Measurements from ENCODE around the gene TMEM233.
A peak's percentile ranks its signal among the peaks of the same experiment; 100 is the strongest.
"Not testable (repeated sequence)": the region's sequence is repeated elsewhere in the genome, so short reads cannot be mapped to it uniquely, and the experiment has no call there.

The TMEM233 gene

GRCh38 chr12:119642986-119643385 lies 49.4 kb downstream of the TMEM233 start:
- H3K36me3 ChIP-seq: no peaks in the 10 kb centered on the region
- H3K9me3 ChIP-seq (replicated peaks in 1 of 11): peaks cover 0 to 9% (median 0%) of the 10 kb centered on the region in 11 experiments; a peak in 1 of 22 replicates
- H3K27ac ChIP-seq: no peak overlapping the region
- no peak for TF ChIP-seq Cebpa-rat (IDR thresholded peaks at IDR 0.05)
- H3K27me3 ChIP-seq: no peaks in the 10 kb centered on the region
- H3K4me3 ChIP-seq: no peak overlapping the region
- no peaks in the 10 kb centered on the region for H3K4me1 ChIP-seq
- H4K20me1 ChIP-seq: no peaks in the 10 kb centered on the region
- no peak overlapping the region for H3K9ac ChIP-seq
- no peak overlapping the region for H3K4me2 ChIP-seq

GRCh38 chr12:119644930-119645329 lies 51.4 kb downstream of the TMEM233 start:
- no peak overlapping the region for H3K9ac ChIP-seq
- no peaks in the 10 kb centered on the region for H3K36me3 ChIP-seq
- no peaks in the 10 kb centered on the region for H4K20me1 ChIP-seq
- H3K27ac ChIP-seq: no peak overlapping the region
- H3K4me2 ChIP-seq: no peak overlapping the region
- H3K9me3 ChIP-seq (replicated peaks in 1 of 11): peaks cover 0 to 9% (median 0%) of the 10 kb centered on the region in 11 experiments; a peak in 1 of 22 replicates
- TF ChIP-seq Cebpa-rat (IDR thresholded peaks at IDR 0.05): no peak
- no peaks in the 10 kb centered on the region for H3K4me1 ChIP-seq
- H3K4me3 ChIP-seq: no peak overlapping the region
- H3K27me3 ChIP-seq: no peaks in the 10 kb centered on the region

GRCh38 chr12:119645535-119646059 lies 52.0 kb downstream of the TMEM233 start:
- Histone ChIP-seq H4K20me1 (no peaks in the 10 kb centered on the region), H3K27ac (no peak overlapping the region), H3K9ac (no peak overlapping the region), H3K4me1 (no peaks in the 10 kb centered on the region), H3K4me3 (no peak overlapping the region), H3K27me3 (no peaks in the 10 kb centered on the region), H3K36me3 (no peaks in the 10 kb centered on the region), H3K4me2 (no peak overlapping the region), H3K9me3 (replicated peaks in 1 of 11) (peaks cover 0 to 9% (median 0%) of the 10 kb centered on the region in 11 experiments; a peak in 2 of 22 replicates)
- no peak for TF ChIP-seq Cebpa-rat (IDR thresholded peaks at IDR 0.05)

GRCh38 chr12:119649202-119649808 lies 55.7 kb downstream of the TMEM233 start:
- TF ChIP-seq Cebpa-rat (IDR thresholded peaks at IDR 0.05): no peak
- no peak overlapping the region for H3K27ac ChIP-seq

GRCh38 chr12:119652665-119653064 lies 59.1 kb downstream of the TMEM233 start:
- Histone ChIP-seq H3K4me3 (no peak overlapping the region), H3K27ac (no peak overlapping the region), H3K9me3 (replicated peaks in 1 of 11) (peaks cover 24 to 51% (median 39%) of the 10 kb centered on the region in 11 experiments), H3K9ac (no peak overlapping the region), H3K4me2 (no peak overlapping the region), H3K36me3 (no peaks in the 10 kb centered on the region), H4K20me1 (no peaks in the 10 kb centered on the region), H3K27me3 (no peaks in the 10 kb centered on the region), H3K4me1 (no peaks in the 10 kb centered on the region)
- TF ChIP-seq Cebpa-rat (IDR thresholded peaks at IDR 0.05): no peak

More at GRCh38 chr12:119649202-119649808, 55.7 kb downstream of the TMEM233 start:
- Histone ChIP-seq H4K20me1 (no peaks in the 10 kb centered on the region), H3K4me2 (no peak overlapping the region), H3K9ac (no peak overlapping the region), H3K36me3 (no peaks in the 10 kb centered on the region), H3K27me3 (no peaks in the 10 kb centered on the region), H3K4me1 (no peaks in the 10 kb centered on the region), H3K4me3 (no peak overlapping the region), H3K9me3 (replicated peaks in 1 of 11) (peaks cover 24 to 39% (median 31%) of the 10 kb centered on the region in 11 experiments)

GRCh38 chr12:119657001-119657400 lies 63.4 kb downstream of the TMEM233 start:
- peaks cover 21 to 36% (median 32%) of the 10 kb centered on the region in 11 experiments for H3K9me3 ChIP-seq (replicated peaks in 1 of 11)
- H4K20me1 ChIP-seq, H3K4me2 ChIP-seq, H3K9ac ChIP-seq, H3K27me3 ChIP-seq, H3K27ac ChIP-seq, H3K4me1 ChIP-seq, H3K36me3 ChIP-seq, H3K4me3 ChIP-seq: not testable (repeated sequence)

- H3K27me3 ChIP-seq, H3K36me3 ChIP-seq, H3K27ac ChIP-seq, H3K4me2 ChIP-seq, H3K9ac ChIP-seq, H3K4me3 ChIP-seq, H4K20me1 ChIP-seq, H3K4me1 ChIP-seq: not testable (repeated sequence)
- peaks cover 9 to 25% (median 20%) of the 10 kb centered on the region in 11 experiments for H3K9me3 ChIP-seq (replicated peaks in 1 of 11)
These were observed 64.6 kb downstream of the TMEM233 start for GRCh38 chr12:119658166-119658565.

GRCh38 chr12:119659289-119659897 lies 65.8 kb downstream of the TMEM233 start:
- no peak overlapping the region for H3K9ac ChIP-seq
- H3K36me3 ChIP-seq: no peaks in the 10 kb centered on the region
- H3K4me1 ChIP-seq: peaks cover 0 to 10% (median 0%) of the 10 kb centered on the region in 10 experiments; a peak in 8 of 20 replicates
- peaks cover 0 to 14% (median 8%) of the 10 kb centered on the region in 11 experiments; a peak in 14 of 22 replicates for H3K9me3 ChIP-seq (replicated peaks in 1 of 11)
- H3K4me2 ChIP-seq: peak overlapping the region in 3 of 11 experiments; percentile 9 to 50 (median 15); a peak in 2 of 22 replicates
- no peak overlapping the region for H3K4me3 ChIP-seq
- H4K20me1 ChIP-seq: no peaks in the 10 kb centered on the region
- H3K27ac ChIP-seq: no peak overlapping the region
- no peak for TF ChIP-seq Cebpa-rat (IDR thresholded peaks at IDR 0.05)
- no peaks in the 10 kb centered on the region for H3K27me3 ChIP-seq

- TF ChIP-seq Cebpa-rat (IDR thresholded peaks at IDR 0.05): no peak
- Histone ChIP-seq H3K27ac (no peak overlapping the region), H4K20me1 (no peaks in the 10 kb centered on the region), H3K4me1 (peaks cover under 1 to 10% (median 2%) of the 10 kb centered on the region in 10 experiments; a peak in 17 of 20 replicates), H3K9me3 (replicated peaks in 1 of 11) (peaks cover 0 to 8% (median 1%) of the 10 kb centered on the region in 11 experiments; a peak in 2 of 22 replicates), H3K36me3 (no peaks in the 10 kb centered on the region), H3K4me2 (peak overlapping the region in 4 of 11 experiments; percentile 9 to 50 (median 26); a peak in 5 of 22 replicates), H3K27me3 (no peaks in the 10 kb centered on the region), H3K4me3 (no peak overlapping the region), H3K9ac (no peak overlapping the region)
These were observed 66.5 kb downstream of the TMEM233 start for GRCh38 chr12:119660076-119660475.
